ENCODE measurements around the gene ARF3. TPM values are rescaled to one million over a fixed set of nuclear protein-coding genes. Genes with fewer than 3 reads are reported as not detected.

The ARF3 gene
- total and polyA plus RNA-seq, 2 donors from 2014 or later = 111 to 229 TPM

GRCh38 chr12:48889679-48890078, 67.6 kb downstream of the ARF3 start:
- TF ChIP-seq, protein P1, sequence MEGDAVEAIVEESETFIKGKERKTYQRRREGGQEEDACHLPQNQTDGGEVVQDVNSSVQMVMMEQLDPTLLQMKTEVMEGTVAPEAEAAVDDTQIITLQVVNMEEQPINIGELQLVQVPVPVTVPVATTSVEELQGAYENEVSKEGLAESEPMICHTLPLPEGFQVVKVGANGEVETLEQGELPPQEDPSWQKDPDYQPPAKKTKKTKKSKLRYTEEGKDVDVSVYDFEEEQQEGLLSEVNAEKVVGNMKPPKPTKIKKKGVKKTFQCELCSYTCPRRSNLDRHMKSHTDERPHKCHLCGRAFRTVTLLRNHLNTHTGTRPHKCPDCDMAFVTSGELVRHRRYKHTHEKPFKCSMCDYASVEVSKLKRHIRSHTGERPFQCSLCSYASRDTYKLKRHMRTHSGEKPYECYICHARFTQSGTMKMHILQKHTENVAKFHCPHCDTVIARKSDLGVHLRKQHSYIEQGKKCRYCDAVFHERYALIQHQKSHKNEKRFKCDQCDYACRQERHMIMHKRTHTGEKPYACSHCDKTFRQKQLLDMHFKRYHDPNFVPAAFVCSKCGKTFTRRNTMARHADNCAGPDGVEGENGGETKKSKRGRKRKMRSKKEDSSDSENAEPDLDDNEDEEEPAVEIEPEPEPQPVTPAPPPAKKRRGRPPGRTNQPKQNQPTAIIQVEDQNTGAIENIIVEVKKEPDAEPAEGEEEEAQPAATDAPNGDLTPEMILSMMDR (IDR thresholded peaks at IDR 0.05; ENCODE audit: borderline replicate concordance, extremely low read depth, insufficient read depth) = no peak
- intact Hi-C loops (cut with DNase I) = no loop called here
- H3K4me1 ChIP-seq (ENCODE audit: control insufficient read depth in 2 of 3, insufficient read depth in 2 of 3, low read depth in 1 of 3, low read length in 3 of 3) = peaks cover 0 to 2% (median 0%) of the 10 kb centered on the region in 3 donors
- H3K4me3 ChIP-seq (ENCODE audit: low read length in 3 of 3) = no peak overlapping the region
- FAIRE-seq (no peak), DNase-seq (peak in 1 of 5 donors; percentile 15)
- no peaks in the 10 kb centered on the region for H3K36me3 ChIP-seq (ENCODE audit: control insufficient read depth in 2 of 3, insufficient read depth in 3 of 3, low read length in 3 of 3)
- no peaks in the 10 kb centered on the region for H3K9me3 ChIP-seq (ENCODE audit: control insufficient read depth in 2 of 3, insufficient read depth in 1 of 3, low read length in 3 of 3)
- no peaks in the 10 kb centered on the region for H3K27me3 ChIP-seq (ENCODE audit: control insufficient read depth, insufficient read depth, low read length)
- no peak overlapping the region for H3K27ac ChIP-seq (ENCODE audit: low read depth in 2 of 2, low read length in 2 of 2)
- H3K9ac ChIP-seq (ENCODE audit: low read length in 3 of 3) = no peak overlapping the region

Other genes with a start within 250 kb of the ARF3 start
- gene CCNT1, start 240.8 kb downstream of the ARF3 start, total RNA-seq = 39.4 TPM
- 4.1 TPM for gene CCNT1, start 240.8 kb downstream of the ARF3 start, polyA plus RNA-seq (ENCODE audit: insufficient read depth, low read depth, low replicate concordance)
- gene ADCY6, start 168.4 kb downstream of the ARF3 start, total RNA-seq = 66.9 TPM
- gene ADCY6, start 168.4 kb downstream of the ARF3 start, polyA plus RNA-seq (ENCODE audit: insufficient read depth, low read depth, low replicate concordance) = 27.3 TPM
- 19.6 TPM for gene CACNB3, start 139.0 kb downstream of the ARF3 start, total RNA-seq
- 17.9 TPM for gene CACNB3, start 139.0 kb downstream of the ARF3 start, polyA plus RNA-seq (ENCODE audit: insufficient read depth, low read depth, low replicate concordance)
- gene DDX23, start 105.3 kb downstream of the ARF3 start, total RNA-seq = 65.5 TPM
- gene DDX23, start 105.3 kb downstream of the ARF3 start, polyA plus RNA-seq (ENCODE audit: insufficient read depth, low read depth, low replicate concordance) = 31.9 TPM
- gene RND1, start 91.6 kb downstream of the ARF3 start, total RNA-seq = 1.0 TPM
- 2.2 TPM for gene RND1, start 91.6 kb downstream of the ARF3 start, polyA plus RNA-seq (ENCODE audit: insufficient read depth, low read depth, low replicate concordance)
- 35.3 TPM for gene FKBP11, start 32.0 kb downstream of the ARF3 start, total RNA-seq
- 20.1 TPM for gene FKBP11, start 32.0 kb downstream of the ARF3 start, polyA plus RNA-seq (ENCODE audit: insufficient read depth, low read depth, low replicate concordance)
- gene WNT10B, start 14.2 kb upstream of the ARF3 start, total RNA-seq = 1.9 TPM
- not detected for gene WNT10B, start 14.2 kb upstream of the ARF3 start, polyA plus RNA-seq (ENCODE audit: insufficient read depth, low read depth, low replicate concordance)
- gene WNT1, start 20.8 kb upstream of the ARF3 start, total RNA-seq = not detected
- not detected for gene WNT1, start 20.8 kb upstream of the ARF3 start, polyA plus RNA-seq (ENCODE audit: insufficient read depth, low read depth, low replicate concordance)
- gene DDN, start 41.9 kb upstream of the ARF3 start, total RNA-seq = not detected
- 27.0 TPM for gene DDN, start 41.9 kb upstream of the ARF3 start, polyA plus RNA-seq (ENCODE audit: insufficient read depth, low read depth, low replicate concordance)
- 57.1 TPM for gene PRKAG1, start 61.3 kb upstream of the ARF3 start, total RNA-seq
- gene PRKAG1, start 61.3 kb upstream of the ARF3 start, polyA plus RNA-seq (ENCODE audit: insufficient read depth, low read depth, low replicate concordance) = 58.4 TPM
- gene KMT2D, start 103.3 kb upstream of the ARF3 start, total RNA-seq = 89.9 TPM
- 5.0 TPM for gene KMT2D, start 103.3 kb upstream of the ARF3 start, polyA plus RNA-seq (ENCODE audit: insufficient read depth, low read depth, low replicate concordance)
- 0.69 TPM for gene RHEBL1, start 112.5 kb upstream of the ARF3 start, total RNA-seq
- 0.52 TPM for gene RHEBL1, start 112.5 kb upstream of the ARF3 start, polyA plus RNA-seq (ENCODE audit: insufficient read depth, low read depth, low replicate concordance)
- 1.6 TPM for gene DHH, start 137.3 kb upstream of the ARF3 start, total RNA-seq
- gene DHH, start 137.3 kb upstream of the ARF3 start, polyA plus RNA-seq (ENCODE audit: insufficient read depth, low read depth, low replicate concordance) = 0.54 TPM
- 64.8 TPM for gene LMBR1L, start 153.4 kb upstream of the ARF3 start, total RNA-seq
- 21.2 TPM for gene LMBR1L, start 153.4 kb upstream of the ARF3 start, polyA plus RNA-seq (ENCODE audit: insufficient read depth, low read depth, low replicate concordance)
- 537 TPM for gene TUBA1B, start 173.9 kb upstream of the ARF3 start, total RNA-seq
- gene TUBA1B, start 173.9 kb upstream of the ARF3 start, polyA plus RNA-seq (ENCODE audit: insufficient read depth, low read depth, low replicate concordance) = 533 TPM
- gene TUBA1A, start 231.6 kb upstream of the ARF3 start, total RNA-seq = 94.3 TPM
- gene TUBA1A, start 231.6 kb upstream of the ARF3 start, polyA plus RNA-seq (ENCODE audit: insufficient read depth, low read depth, low replicate concordance) = 128 TPM